SK-N-SH (cell line): ENCODE measurements around the gene CDC42BPG. TPM values are rescaled to one million over a fixed set of nuclear protein-coding genes. Genes with fewer than 3 reads are reported as not detected.

Experiments used
- CTCF ChIA-PET: fragments of 300-600, 350-600 bp; formaldehyde crosslinking; extraction: SDS; loops from one replicate; lab custom pipeline; 2021; lab: Yijun Ruan, JAX
- POLR2A ChIA-PET: fragments of 350-600 bp; sonication (Branson Sonifier 250); formaldehyde crosslinking; extraction: SDS; loops from one replicate; lab custom pipeline; 2020; ENCODE audit warnings: antibody characterized with exemption, inconsistent platforms; lab: Yijun Ruan, JAX
- DNase-seq: peaks from one replicate; pipeline ENCODE4 v3.0.0; 2012
- H2AFZ ChIP-seq: fragments of 200-600 bp; sonication (generic); 2 replicates; pipeline ENCODE4 v1.8.1; 2016; ENCODE audit warnings: antibody characterized with exemption, mild to moderate bottlenecking, low read depth
- H3F3A ChIP-seq: fragments of 200-600 bp; sonication (generic); replicated peaks from 2 replicates; pipeline ENCODE3; 2016; ENCODE audit warnings: antibody characterized with exemption, mild to moderate bottlenecking; ENCODE audit not compliant: insufficient read depth
- H3K27ac ChIP-seq, 2 experiments: fragments of 200-500 bp in 1 of 2; fragments of 200-600 bp in 1 of 2; sonication (Bioruptor generic) in 1 of 2; sonication (generic), shearing (Covaris generic) in 1 of 2; 2 replicates each; pipeline versions ENCODE4 v1.5.1 to v1.6.1; 2014 to 2016; ENCODE audit warnings: low read depth in 2 of 2, inconsistent platforms in 1 of 2, low read length in 1 of 2, mild to moderate bottlenecking in 1 of 2, mixed read lengths in 1 of 2
- H3K27me3 ChIP-seq: fragments of 200-600 bp; sonication (generic), shearing (Covaris generic); 2 replicates; pipeline ENCODE4 v1.6.1; 2016; ENCODE audit warnings: mixed run types; ENCODE audit not compliant: insufficient read depth
- H3K36me3 ChIP-seq, 2 experiments: fragments of 200-500 bp in 1 of 2; fragments of 200-600 bp in 1 of 2; sonication (Bioruptor generic) in 1 of 2; sonication (generic) in 1 of 2; replicated peaks in 1 of 2; 2 replicates each; pipeline versions ENCODE3 to v1.5.1; 2014 to 2016; ENCODE audit warnings: low read length in 1 of 2, mild to moderate bottlenecking in 1 of 2; ENCODE audit not compliant: insufficient read depth in 2 of 2, control insufficient read depth in 1 of 2
- H3K4me1 ChIP-seq, 2 experiments: fragments of 200-500 bp in 1 of 2; fragments of 200-600 bp in 1 of 2; sonication (Bioruptor generic) in 1 of 2; sonication (generic), shearing (Covaris generic) in 1 of 2; 2 replicates each; pipeline versions ENCODE4 v1.5.1 to v1.6.1; 2014 to 2016; ENCODE audit warnings: low read depth in 1 of 2, low read length in 1 of 2, mixed run types in 1 of 2; ENCODE audit not compliant: insufficient read depth in 2 of 2, control insufficient read depth in 1 of 2
- H3K4me2 ChIP-seq: fragments of 200-600 bp; sonication (generic), shearing (Covaris generic); 2 replicates; pipeline ENCODE4 v1.6.1; 2017; ENCODE audit warnings: mixed run types
- H3K4me3 ChIP-seq, 2 experiments: fragments of 200-500 bp in 1 of 2; fragments of 200-600 bp in 1 of 2; sonication (Bioruptor generic) in 1 of 2; sonication (generic), shearing (Covaris generic) in 1 of 2; 2 replicates each; pipeline versions ENCODE4 v1.5.1 to v1.8.1; 2014 to 2016; ENCODE audit warnings: low read depth in 2 of 2, inconsistent platforms in 1 of 2, low read length in 1 of 2, mild to moderate bottlenecking in 1 of 2, mixed read lengths in 1 of 2, moderate library complexity in 1 of 2
- H3K79me2 ChIP-seq: fragments of 200-600 bp; sonication (generic); 2 replicates; pipeline ENCODE4 v1.8.1; 2017; ENCODE audit warnings: mild to moderate bottlenecking; ENCODE audit not compliant: insufficient read depth
- H3K9ac ChIP-seq: fragments of 200-600 bp; sonication (generic); 2 replicates; pipeline ENCODE4 v1.6.1; 2017; ENCODE audit warnings: mixed run types
- H3K9me2 ChIP-seq: fragments of 200-600 bp; sonication (generic); 2 replicates; pipeline ENCODE4 v1.6.1; 2017; ENCODE audit warnings: mixed run types
- H3K9me3 ChIP-seq: fragments of 200-600 bp; sonication (generic); 2 replicates; pipeline ENCODE4 v1.6.1; 2017; ENCODE audit warnings: mixed run types, mild to moderate bottlenecking, moderate library complexity
- H4K20me1 ChIP-seq: fragments of 200-600 bp; sonication (generic); 2 replicates; pipeline ENCODE4 v1.6.1; 2017; ENCODE audit warnings: mild to moderate bottlenecking, mixed run types; ENCODE audit not compliant: insufficient read depth
- EP300 ChIP-seq, 2 experiments: IDR thresholded peaks; 2 replicates each; pipeline versions ENCODE4 v1.4.0 to v1.6.1; 2012; ENCODE audit warnings: borderline replicate concordance in 1 of 2, low read depth in 1 of 2, low read length in 1 of 2
- FOXM1 ChIP-seq: IDR thresholded peaks from 2 replicates; pipeline ENCODE4 v1.4.0; 2012; ENCODE audit warnings: low read depth, mild to moderate bottlenecking
- NRF1 ChIP-seq: IDR thresholded peaks from 2 replicates; pipeline ENCODE4 v1.6.1; 2012; ENCODE audit warnings: low read depth, mild to moderate bottlenecking, low read length
- RXRA ChIP-seq: IDR thresholded peaks from 2 replicates; pipeline ENCODE4 v1.4.0; 2012; ENCODE audit warnings: low read depth, mild to moderate bottlenecking, borderline replicate concordance
- SIN3A ChIP-seq: IDR thresholded peaks from 2 replicates; pipeline ENCODE4 v1.6.1; 2012; ENCODE audit warnings: low read depth, mild to moderate bottlenecking, low read length, moderate library complexity, borderline replicate concordance
- YY1 ChIP-seq: IDR thresholded peaks from 2 replicates; pipeline ENCODE4 v1.4.0; 2012; ENCODE audit warnings: low read depth, mild to moderate bottlenecking
- WGBS: methylation state at CpG from one replicate; pipeline ENCODE4 v1.1.6; 2017; ENCODE audit warnings: low lambda C conversion rate; 5-methylcytosine and 5-hydroxymethylcytosine counted together
- polyA plus RNA-seq, 3 experiments: library from polyadenylated mRNA; depleted of rRNA; stranded (reverse); fragments of >200 nt; gene quantifications; 2 replicates each; pipeline ENCODE4 v1.2.3, GENCODE V29; 2012
- TF ChIP-seq, protein P1 (sequence below): fragments of 200-600 bp; sonication (generic); IDR thresholded peaks from 2 replicates; pipeline ENCODE4 v1.6.1; 2017; ENCODE audit warnings: antibody characterized with exemption, mild to moderate bottlenecking, moderate library complexity
- TF ChIP-seq, protein P2 (sequence below): IDR thresholded peaks from 2 replicates; pipeline ENCODE4 v1.4.0; 2012; ENCODE audit warnings: low read depth, borderline replicate concordance
- TF ChIP-seq, protein P3 (sequence below): IDR thresholded peaks from 2 replicates; pipeline ENCODE4 v1.4.0; 2012; ENCODE audit warnings: low read depth

Gene CDC42BPG
- polyA plus RNA-seq, 1 of the 3 experiments (the other 2 are of a cell fraction): 0.33 TPM

DNA sequence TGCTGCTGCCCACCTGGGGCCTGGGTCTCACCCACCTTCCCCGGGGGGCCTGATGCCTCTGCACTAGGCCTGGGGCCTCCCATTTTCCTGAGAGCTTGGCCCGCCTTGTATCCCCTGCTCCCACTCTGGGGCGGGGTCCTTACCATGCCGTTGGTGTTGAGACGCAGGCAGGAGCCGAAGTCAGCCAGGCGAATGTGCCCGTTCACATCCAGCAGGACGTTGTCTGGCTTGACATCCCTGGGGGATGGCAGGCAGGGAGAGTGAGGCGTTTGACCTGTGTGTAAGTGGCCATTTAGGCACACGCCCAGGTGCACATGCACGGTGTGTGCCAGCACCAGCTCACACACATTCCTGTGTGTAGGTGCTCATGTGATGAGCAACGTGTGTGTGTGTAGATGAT lies 5.1 kb downstream of the CDC42BPG start:
- H3F3A ChIP-seq: no peaks in the 10 kb centered on the region
- no peak for TF ChIP-seq EP300 (IDR thresholded peaks at IDR 0.05; ENCODE audit: borderline replicate concordance in 1 of 2, low read depth in 1 of 2, low read length in 1 of 2)
- TF ChIP-seq NRF1: no peak
- TF ChIP-seq, protein P1, sequence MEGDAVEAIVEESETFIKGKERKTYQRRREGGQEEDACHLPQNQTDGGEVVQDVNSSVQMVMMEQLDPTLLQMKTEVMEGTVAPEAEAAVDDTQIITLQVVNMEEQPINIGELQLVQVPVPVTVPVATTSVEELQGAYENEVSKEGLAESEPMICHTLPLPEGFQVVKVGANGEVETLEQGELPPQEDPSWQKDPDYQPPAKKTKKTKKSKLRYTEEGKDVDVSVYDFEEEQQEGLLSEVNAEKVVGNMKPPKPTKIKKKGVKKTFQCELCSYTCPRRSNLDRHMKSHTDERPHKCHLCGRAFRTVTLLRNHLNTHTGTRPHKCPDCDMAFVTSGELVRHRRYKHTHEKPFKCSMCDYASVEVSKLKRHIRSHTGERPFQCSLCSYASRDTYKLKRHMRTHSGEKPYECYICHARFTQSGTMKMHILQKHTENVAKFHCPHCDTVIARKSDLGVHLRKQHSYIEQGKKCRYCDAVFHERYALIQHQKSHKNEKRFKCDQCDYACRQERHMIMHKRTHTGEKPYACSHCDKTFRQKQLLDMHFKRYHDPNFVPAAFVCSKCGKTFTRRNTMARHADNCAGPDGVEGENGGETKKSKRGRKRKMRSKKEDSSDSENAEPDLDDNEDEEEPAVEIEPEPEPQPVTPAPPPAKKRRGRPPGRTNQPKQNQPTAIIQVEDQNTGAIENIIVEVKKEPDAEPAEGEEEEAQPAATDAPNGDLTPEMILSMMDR: no peak
- no peak for TF ChIP-seq SIN3A
- no peak for TF ChIP-seq YY1
- H3K9me3 ChIP-seq: no peaks in the 10 kb centered on the region
- ChIA-PET CTCF (interaction anchor here (1.3 kb wide), 1 partner anchor 11 kb away, joined by 6 read pairs; no protein-coding TSS in a partner anchor), POLR2A (no interaction called here)
- WGBS: 86% methylated on average over 4 of the region's 13 CpGs
- H4K20me1 ChIP-seq: no peaks in the 10 kb centered on the region
- no peak overlapping the region for H3K4me2 ChIP-seq
- H3K9me2 ChIP-seq: no peaks in the 10 kb centered on the region
- no peaks in the 10 kb centered on the region for H3K36me3 ChIP-seq
- no peak overlapping the region for H3K27ac ChIP-seq
- DNase-seq: no peak
- H3K4me1 ChIP-seq: peaks cover 4 to 10% of the 10 kb centered on the region in 2 experiments; a peak in 2 of 4 replicates
- H3K79me2 ChIP-seq: no peaks in the 10 kb centered on the region
- no peak overlapping the region for H3K4me3 ChIP-seq
- no peak overlapping the region for H2AFZ ChIP-seq
- H3K9ac ChIP-seq: no peak overlapping the region
- H3K27me3 ChIP-seq: no peaks in the 10 kb centered on the region

DNA sequence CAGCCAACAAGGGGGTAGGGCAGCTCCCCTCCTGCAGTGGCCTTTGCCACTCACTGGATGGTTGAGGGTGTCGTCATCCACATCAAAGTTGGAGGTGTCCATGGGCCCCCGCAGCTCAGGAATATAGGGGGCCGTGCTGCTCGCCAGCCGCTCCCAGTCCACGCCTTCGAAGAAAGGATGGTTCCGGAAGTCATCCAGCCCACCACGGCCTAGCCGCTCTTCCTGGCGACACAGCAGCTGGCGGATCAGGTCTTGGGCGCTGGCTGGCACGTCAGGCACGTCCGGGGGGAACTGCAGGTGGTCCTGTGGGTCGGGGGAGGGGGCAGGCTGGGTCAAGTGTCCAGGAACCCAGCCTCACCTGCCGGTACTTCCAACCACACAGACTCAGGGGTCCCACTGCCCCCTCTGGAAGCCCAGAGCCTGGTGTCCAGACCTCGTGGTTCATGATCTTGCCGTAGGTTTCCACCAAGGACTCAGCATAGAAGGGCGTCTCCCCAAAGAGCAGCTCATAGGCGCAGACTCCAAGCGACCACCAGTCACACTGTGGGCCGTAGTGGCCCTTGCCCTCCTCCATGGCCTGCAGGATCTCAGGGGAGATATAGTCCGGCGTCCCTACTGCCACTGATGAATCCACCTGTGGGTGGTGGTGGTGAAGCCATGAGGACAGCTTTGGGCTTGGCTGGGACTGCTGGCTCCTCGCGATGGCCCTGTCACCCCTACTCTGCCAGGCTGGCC lies 5.7 kb downstream of the CDC42BPG start:
- H3K4me3 ChIP-seq: no peak overlapping the region
- H3K27me3 ChIP-seq: no peaks in the 10 kb centered on the region
- H3K79me2 ChIP-seq: no peaks in the 10 kb centered on the region
- no peak overlapping the region for H2AFZ ChIP-seq
- no peaks in the 10 kb centered on the region for H3K9me3 ChIP-seq
- TF ChIP-seq, protein P2, sequence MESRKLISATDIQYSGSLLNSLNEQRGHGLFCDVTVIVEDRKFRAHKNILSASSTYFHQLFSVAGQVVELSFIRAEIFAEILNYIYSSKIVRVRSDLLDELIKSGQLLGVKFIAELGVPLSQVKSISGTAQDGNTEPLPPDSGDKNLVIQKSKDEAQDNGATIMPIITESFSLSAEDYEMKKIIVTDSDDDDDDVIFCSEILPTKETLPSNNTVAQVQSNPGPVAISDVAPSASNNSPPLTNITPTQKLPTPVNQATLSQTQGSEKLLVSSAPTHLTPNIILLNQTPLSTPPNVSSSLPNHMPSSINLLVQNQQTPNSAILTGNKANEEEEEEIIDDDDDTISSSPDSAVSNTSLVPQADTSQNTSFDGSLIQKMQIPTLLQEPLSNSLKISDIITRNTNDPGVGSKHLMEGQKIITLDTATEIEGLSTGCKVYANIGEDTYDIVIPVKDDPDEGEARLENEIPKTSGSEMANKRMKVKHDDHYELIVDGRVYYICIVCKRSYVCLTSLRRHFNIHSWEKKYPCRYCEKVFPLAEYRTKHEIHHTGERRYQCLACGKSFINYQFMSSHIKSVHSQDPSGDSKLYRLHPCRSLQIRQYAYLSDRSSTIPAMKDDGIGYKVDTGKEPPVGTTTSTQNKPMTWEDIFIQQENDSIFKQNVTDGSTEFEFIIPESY: no peak
- no peak for TF ChIP-seq RXRA
- TF ChIP-seq, protein P3, sequence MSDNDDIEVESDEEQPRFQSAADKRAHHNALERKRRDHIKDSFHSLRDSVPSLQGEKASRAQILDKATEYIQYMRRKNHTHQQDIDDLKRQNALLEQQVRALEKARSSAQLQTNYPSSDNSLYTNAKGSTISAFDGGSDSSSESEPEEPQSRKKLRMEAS: no peak
- TF ChIP-seq FOXM1: no peak
- DNase-seq: no peak
- H3K9me2 ChIP-seq: no peaks in the 10 kb centered on the region
- no peaks in the 10 kb centered on the region for H4K20me1 ChIP-seq
- H3K4me2 ChIP-seq: no peak overlapping the region
- ChIA-PET CTCF (interaction anchor here (1.3 kb wide), 1 partner anchor 11 kb away, joined by 6 read pairs; no protein-coding TSS in a partner anchor), POLR2A (no interaction called here)
- H3K27ac ChIP-seq: no peak overlapping the region
- WGBS: 93% methylated on average over 16 of the region's 28 CpGs
- peaks cover under 1 to 10% of the 10 kb centered on the region in 2 experiments; a peak in 2 of 4 replicates for H3K4me1 ChIP-seq
- no peak overlapping the region for H3K9ac ChIP-seq
- H3K36me3 ChIP-seq: no peaks in the 10 kb centered on the region
- H3F3A ChIP-seq: no peaks in the 10 kb centered on the region
